Activated CD4-positive, CD25-positive, alpha-beta regulatory T cell treated with anti-CD3 and anti-CD28 coated beads, Interleukin-2, amount 50 U/mL, for 72 hours (primary cell): ENCODE data around the gene COLGALT1.
"Not testable (repeated sequence)": the region's sequence is repeated elsewhere in the genome, so short reads cannot be mapped to it uniquely, and the experiment has no call there.

ENCODE experiments used
- DNase-seq: peaks from one replicate; pipeline ENCODE4 v3.0.0; 2021

Gene COLGALT1

GRCh38 chr19:17562561-17562960, 7.1 kb downstream of the COLGALT1 start:
- no peak for DNase-seq

- no peak for DNase-seq
Observed at GRCh38 chr19:17564781-17565180, 9.3 kb downstream of the COLGALT1 start.

GRCh38 chr19:17565611-17566010, 10.2 kb downstream of the COLGALT1 start:
- no peak for DNase-seq

GRCh38 chr19:17567940-17568339, 12.5 kb downstream of the COLGALT1 start:
- no peak for DNase-seq

- DNase-seq = not testable (repeated sequence)
Observed at GRCh38 chr19:17570291-17570690, 14.8 kb downstream of the COLGALT1 start.

- DNase-seq = no peak
Observed at GRCh38 chr19:17570791-17571190, 15.3 kb downstream of the COLGALT1 start.

- DNase-seq = no peak
Observed at GRCh38 chr19:17572638-17573037, 17.2 kb downstream of the COLGALT1 start.

GRCh38 chr19:17575871-17576757, 20.7 kb downstream of the COLGALT1 start:
- no peak for DNase-seq

GRCh38 chr19:17576758-17577456, 21.5 kb downstream of the COLGALT1 start:
- DNase-seq = no peak

- DNase-seq = no peak
Observed at GRCh38 chr19:17577457-17578097, 22.1 kb downstream of the COLGALT1 start.

- DNase-seq = peak; percentile 65
Observed at GRCh38 chr19:17579661-17580244, 24.3 kb downstream of the COLGALT1 start.

- no peak for DNase-seq
Observed at GRCh38 chr19:17580470-17581144, 25.2 kb downstream of the COLGALT1 start.

GRCh38 chr19:17581211-17581874, 25.9 kb downstream of the COLGALT1 start:
- DNase-seq = no peak

- DNase-seq = no peak
Observed at GRCh38 chr19:17582613-17583012, 27.2 kb downstream of the COLGALT1 start.

- DNase-seq = no peak
Observed at GRCh38 chr19:17584132-17584531, 28.7 kb downstream of the COLGALT1 start.

- not testable (repeated sequence) for DNase-seq
Observed at GRCh38 chr19:17585395-17585794, 29.9 kb downstream of the COLGALT1 start.

GRCh38 chr19:17590866-17591265, 35.4 kb downstream of the COLGALT1 start:
- no peak for DNase-seq

GRCh38 chr19:17594296-17594695, 38.8 kb downstream of the COLGALT1 start:
- DNase-seq = not testable (repeated sequence)

- DNase-seq = not testable (repeated sequence)
Observed at GRCh38 chr19:17598063-17598462, 42.6 kb downstream of the COLGALT1 start.

GRCh38 chr19:17598953-17599352, 43.5 kb downstream of the COLGALT1 start:
- no peak for DNase-seq

- DNase-seq = no peak
Observed at GRCh38 chr19:17599780-17600179, 44.3 kb downstream of the COLGALT1 start.

GRCh38 chr19:17601683-17602082, 46.2 kb downstream of the COLGALT1 start:
- no peak for DNase-seq
